IPS-NIHi7 (cell line): Measurements from ENCODE around the gene POLR2F.
"Not testable (repeated sequence)": the region's sequence is repeated elsewhere in the genome, so short reads cannot be mapped to it uniquely, and the experiment has no call there.

Source experiments
- DNase-seq: peaks from one replicate; pipeline ENCODE4 v3.0.0; 2012; ENCODE audit warnings: mixed read lengths; ENCODE audit errors: extremely low spot score

The POLR2F gene

DNA sequence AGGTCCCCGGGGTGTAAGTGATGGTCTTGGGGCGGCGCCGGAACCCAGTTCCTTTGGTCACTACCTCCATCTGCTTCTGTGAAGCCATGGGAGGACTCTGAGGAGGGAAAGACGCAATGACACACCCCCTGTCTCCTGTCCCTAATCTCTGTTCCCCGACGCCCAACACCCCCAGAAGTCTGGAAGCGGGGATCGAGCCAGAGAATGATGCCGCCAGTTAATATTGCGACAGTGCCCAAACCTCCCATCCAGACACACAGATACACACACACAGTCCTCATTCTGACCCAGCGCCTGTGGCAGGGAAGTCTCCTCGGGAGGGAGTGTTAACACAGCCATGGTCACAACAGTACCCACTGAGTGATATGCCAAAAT lies 450 bp upstream of the POLR2F start:
- no peak for DNase-seq

DNA sequence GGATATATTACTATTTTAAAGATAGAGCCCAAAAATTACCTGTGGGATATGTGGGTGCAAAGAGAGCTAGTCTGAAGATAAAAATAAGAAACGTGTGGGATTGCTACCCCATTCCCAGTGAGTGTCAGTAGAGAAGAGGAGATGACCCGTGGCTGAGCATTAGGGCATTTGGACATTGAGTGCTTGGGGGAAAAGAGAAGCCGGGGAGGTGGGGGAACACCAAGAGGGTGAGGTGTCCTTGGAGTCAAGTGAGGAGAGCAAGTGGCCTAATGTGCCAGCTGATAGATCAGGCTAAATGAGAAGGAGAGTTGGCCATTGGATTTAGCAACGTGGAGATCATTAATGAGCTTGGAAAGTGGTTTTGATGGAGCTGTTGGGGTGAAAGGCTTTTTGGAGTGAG lies 1.2 kb downstream of the POLR2F start:
- DNase-seq, result no peak

DNA sequence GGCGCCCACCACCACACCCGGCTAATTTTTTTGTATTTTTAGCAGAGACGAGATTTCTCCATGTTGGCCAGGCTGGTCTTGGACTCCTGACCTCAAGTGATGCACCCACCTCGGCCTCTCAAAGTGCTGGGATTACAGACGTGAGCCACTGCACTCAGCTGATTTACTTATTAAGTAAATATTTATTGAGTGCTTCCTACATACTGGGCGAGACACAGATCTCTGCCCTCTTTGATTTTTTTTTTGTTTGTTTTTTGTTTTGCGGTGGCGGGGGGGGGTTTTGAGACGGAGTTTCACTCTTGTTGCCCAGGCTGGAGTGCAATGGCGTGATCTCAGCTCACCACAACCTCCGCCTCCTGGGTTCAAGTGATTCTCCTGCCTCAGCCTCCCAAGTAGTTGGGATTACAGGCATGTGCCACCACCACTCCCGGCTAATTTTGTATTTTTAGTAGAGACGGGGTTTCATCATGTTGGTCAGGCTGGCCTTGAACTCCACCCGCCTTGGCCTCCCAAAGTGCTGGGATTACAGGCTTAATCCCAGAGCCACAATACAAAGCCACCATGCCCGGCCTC lies 2.4 kb downstream of the POLR2F start:
- DNase-seq, result not testable (repeated sequence)

DNA sequence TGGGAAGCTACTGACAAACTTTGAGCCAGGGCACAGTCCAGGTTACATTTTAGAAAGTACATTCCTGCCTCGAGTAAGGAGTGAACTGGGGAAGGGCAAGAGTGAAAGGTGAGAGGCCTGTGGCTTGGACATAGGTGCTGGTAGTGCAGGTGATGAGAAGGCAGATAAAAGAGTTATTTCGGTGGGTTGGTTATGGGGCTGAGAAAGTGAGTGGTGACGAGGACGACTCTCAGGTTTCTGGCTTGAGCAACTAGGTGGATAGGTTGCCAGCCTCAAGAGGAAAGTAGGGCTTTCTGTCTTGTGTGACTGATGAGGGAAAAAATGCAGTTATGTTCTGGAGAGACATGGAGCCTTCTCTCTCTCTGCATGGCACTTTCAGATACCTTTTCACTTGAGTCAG lies 3.7 kb downstream of the POLR2F start:
- no peak for DNase-seq

DNA sequence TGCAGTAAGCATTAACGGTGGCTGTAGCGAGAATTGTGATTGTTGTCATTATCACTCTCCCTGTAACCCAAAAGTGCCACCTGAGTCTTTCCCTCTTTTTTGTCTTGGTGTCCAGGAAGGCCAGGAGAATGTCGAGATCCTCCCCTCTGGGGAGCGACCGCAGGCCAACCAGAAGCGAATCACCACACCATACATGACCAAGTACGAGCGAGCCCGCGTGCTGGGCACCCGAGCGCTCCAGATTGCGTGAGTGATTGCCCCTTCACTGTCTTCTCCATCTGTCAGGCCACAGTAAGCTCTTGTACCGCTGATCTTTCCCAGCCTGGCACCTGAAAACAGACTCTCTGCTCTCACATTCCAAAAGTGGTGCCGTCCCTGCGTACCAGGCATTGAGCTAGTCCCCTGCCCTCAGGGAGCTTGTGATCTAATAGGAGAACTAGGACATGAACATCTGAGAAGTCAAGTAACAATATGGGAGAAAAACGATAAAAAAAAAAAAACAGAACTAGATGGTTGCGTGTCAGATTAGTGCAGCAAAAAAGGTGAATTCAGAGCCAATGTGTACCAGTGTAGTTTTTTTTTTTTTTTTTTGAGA lies 5.8 kb downstream of the POLR2F start:
- DNase-seq, result no peak

DNA sequence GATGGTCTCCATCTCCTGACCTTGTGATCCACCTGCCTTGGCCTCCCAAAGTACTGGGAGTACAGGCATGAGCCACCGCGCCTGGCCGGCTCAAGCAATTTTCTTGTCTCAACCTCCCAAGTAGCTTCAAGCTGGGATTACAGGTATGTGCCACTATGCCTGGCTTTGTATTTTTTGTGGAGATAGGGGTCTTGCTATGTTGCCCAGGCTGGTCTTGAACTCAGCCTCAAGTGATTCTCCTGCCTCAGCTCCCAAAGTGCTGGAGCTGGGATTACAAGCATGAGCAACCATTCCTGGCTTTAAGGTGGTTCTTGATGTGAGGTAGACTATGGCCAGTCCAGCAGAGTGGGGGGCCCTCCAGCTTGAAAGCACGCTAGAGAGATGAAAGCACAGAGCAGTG lies 7.6 kb downstream of the POLR2F start:
- DNase-seq, result no peak

DNA sequence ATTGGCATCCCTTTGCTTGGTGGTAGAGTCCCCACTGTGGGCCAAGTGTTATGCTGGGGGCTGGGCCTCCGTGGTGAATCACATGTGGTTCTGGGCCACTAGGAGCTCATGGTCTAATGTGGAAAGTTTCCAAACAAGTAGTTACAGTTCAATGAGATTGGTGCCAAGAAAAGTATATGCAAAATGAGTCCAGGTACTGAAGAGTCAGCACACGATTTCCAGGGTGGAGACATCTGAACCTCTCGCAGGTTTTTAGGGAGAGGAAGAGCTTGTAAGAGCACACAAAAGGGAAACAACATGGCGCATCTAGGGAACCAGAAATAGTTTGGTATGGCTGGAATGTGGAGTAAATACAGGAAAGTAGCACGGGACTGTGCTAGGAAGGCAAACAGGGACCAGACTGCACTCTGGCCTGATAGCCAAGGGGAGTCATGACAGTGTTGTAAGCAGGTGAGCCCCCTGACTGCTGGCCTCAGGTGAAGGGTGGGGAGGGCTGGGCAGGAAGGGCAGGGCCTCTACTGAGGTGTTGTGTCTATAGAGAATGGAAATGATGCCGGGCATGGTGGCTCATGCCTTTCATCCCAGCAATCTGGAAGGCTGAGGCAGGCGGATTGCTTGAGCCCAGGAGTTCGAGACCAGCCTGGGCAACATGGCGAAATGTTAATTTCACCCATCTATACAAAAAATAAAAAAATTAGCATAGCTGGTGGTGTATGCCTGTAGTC lies 12.6 kb downstream of the POLR2F start:
- no peak for DNase-seq

DNA sequence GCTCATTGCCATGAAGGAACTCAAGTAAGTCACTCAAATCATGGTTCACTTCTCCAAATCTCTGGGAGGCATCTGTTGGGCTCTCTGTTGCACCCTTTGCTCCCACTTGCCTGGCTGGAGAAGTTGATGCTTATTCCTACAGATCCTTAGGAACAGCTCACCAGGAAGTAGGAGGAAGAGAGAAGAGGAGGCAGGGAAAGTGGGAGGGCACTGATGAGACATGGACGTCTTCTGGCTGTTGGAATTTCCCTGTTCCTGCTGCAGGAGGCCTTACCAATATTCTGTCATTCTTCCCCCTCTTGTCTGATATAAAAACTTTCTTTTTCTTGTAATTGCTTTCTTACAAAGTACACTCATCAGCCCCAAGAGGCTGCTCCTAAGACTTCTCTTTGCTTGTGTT lies 13.6 kb downstream of the POLR2F start:
- DNase-seq, result no peak

DNA sequence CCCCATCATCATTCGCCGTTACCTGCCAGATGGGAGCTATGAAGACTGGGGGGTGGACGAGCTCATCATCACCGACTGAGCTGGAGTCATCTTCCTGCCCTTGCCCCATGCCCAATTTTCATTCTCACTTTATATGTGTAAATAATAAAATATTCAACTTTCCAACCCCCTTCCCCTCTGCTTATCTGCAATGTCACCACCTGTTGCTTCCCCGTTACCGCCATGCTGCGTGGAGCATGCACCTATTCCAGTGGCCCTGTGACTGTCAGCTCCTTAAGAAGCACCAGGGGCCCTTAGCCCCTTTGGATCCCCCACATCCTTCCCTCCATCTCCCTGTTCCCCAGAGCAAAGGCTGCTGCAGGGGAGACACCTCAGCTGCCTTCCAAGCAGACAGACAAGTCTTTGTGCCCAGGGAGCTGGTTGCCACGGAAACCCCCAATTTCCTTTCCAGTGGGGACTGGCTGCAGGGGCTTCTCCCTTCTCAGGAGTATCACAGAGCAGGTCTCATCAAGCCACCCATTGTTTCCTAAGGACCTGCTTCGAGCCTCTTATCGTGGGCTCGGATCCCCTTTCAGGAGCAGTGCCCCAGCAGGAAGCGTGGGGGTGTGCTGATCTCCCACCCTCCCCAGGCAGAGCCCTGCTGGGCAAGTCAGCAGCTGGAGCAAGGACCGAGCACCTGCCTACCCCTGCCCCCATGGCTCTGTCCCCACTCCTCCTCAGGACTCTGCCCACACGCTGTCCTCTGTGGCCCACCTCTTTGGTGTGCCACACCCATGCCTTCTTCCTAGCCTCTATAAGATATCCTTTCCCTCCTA lies 14.3 kb downstream of the POLR2F start:
- DNase-seq, result no peak

DNA sequence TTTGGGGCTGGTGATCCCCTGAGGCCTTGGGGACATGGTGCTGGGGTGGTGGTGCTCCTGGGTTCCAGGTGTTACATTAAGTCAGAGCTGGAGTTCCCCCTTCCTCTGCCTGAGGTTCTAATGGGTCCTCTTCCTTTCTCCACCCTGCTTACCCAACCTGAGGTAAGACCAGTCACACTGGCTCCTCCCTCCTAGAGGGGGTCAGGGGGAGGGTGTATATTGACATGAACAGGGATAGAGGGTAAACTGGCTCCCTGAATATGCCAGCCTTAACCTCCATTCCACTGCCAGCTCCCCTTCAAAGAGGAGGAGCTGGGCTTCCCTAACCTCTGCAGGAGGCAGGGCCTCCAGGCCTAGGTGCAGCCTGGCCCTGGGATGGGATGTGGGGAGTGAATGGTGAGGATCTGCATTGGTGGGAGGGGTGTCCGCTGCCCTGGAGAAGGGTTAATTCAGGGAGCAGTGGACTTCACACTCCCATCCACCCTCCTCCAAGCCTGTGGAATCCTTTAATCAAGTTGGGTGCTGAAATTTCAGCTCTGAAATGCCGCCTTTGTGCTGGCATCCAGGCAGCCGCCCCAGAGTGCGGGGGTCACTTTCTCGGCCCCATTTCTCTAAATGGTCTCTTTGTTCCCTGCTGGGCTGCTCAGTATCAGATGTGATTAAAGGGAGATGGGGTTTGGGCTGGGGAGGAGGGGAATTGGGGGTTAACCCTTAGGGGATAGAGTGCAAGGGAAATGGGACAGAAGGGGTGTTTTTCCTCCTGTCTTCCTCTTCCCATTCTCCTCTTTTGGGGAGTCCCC lies 15.2 kb downstream of the POLR2F start:
- no peak for DNase-seq

DNA sequence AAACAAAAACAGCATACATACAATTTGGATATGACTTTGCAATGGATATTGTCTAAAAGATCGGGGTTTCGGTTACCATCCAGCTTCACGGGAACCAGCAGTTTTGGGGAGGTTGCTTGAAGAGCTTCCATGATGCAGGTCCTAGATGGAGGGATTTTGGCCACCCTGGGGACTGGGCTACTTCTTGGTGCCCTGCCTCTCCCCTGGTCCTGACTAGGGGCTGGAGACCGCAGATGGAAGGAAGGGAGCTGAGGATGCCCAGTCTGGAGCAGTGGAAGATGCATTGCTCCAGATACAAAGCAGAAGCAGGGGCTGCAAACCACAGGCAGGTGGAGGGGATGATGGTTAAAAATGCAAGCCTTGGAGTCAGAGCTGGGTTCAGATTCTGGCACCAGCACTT lies 17.4 kb downstream of the POLR2F start:
- no peak for DNase-seq

DNA sequence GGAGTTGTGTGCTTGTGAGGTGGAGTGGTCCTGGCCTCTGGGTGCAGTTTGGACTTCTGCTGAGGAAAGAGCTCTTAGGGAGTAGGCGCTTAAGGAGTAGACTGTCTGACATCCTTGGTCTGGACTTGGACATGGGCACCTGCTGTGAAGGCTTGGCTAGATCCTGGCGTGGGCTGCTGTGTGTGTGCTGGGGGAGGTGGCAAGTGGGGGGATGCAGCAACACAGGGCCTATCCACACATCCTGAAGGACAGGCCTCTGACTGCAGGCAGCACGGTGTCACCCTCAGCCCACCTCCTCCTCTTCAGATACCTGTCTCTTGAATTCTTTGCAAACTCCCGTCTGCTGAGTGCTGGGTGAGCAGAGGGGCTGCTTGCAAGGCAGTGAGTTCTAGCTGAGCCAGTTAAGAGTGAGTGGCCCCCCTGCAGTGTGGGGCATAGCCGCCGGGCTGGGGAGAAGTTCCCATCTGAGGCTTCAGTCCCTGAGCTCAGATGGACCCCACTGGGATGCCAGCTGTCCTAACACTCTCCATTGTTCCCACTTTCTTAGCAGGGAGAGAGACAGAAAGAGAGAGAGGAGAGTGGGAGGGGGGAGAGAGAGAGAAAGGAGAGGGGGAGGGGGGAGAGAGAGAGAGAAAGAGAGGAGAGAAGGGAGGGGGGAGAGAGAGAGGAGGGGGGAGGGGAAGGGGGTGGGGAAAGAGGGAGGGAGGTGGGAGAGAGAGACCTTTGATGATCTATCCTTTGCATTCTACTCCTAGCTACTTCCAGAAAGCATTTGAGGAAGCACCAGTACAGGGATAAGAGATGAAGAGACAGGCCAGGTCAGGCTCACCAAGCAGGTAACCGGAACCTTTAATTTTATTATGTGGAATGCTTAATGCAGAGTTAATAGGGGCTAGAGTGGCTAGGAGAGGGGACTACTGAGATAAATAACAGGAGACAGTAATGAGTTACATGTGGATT lies 18.3 kb downstream of the POLR2F start:
- DNase-seq, result peak; percentile 58

DNA sequence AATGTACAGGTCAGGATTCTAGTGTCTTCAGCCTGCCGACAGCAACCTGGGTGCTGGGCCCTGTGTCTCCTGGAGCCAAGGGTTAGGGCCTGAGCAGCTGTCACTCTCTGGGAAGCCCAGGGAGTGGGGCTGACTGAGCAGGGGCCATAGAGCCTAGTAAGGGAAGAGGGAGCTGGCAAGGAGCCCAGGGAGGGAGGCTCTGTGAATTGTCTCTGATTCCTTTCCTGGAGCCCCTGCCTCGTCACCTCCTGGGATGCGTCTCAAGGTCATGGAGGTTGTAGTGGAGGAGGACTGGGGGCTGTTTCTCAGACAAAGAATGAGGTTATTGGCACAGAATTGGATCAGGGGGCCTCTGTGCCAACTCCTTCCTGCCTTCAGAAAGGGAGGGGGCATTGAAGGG lies 19.0 kb downstream of the POLR2F start:
- no peak for DNase-seq

DNA sequence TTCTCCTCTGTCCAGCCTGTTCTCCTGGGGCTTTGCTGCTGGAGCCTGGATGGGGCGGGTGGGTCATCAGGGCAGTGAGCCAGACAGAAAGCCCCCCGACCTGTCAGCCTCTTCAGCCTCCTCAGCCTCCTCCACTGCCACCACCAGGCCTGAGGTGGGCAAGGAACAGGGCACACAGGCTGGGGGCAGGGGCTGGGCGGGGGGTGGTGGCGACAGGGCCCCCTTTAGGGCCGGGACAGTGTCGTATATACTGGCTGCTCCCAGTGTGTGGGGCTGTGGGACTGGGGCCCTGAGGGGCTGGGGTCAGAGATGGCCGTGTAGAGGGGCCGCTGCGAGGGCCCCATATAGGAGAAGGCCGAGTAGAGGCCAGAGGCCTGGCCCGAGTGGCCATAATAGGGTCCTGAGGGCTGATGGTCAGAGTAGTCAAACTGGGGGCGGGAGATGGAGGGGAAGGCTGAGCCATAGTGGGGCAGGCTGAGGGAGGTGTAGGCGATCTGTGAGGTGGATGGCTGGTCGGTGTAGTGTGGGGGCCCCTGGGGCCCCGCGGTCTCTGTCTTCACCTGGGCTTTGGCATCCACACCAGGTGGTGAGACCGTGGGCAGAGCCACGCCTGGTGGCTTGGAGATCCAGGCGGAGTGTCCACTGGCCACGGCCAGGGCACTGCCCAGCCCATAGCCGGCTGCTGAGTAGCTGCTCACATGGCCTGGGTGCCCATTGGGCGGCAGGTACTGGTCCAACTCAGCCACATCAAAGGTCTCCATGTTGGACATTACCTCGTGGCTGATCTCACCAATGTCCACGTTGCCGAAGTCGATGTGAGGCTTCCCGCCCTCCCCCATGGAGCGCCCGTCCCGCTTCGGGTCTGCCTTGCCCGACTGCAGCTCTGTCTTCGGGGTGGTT lies 20.0 kb downstream of the POLR2F start:
- no peak for DNase-seq

DNA sequence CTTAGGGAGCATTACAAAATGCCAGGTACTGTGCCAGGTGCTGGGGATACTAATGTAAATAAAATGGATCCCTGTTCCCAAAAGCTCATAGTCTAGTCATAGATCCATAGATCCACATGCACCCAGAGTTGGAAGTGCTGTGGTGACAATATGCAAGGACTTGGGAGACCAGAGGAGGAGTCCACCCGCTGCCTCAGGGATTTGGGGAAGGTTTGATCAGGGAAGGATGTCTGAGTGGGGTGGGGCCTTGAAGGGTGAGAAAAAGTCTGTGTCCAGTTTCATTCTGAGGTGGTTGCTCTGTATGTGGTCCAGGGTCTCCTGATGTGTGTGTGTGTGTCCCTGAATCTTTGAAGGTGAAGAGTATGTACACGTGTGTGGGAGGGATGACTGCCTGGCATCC lies 21.7 kb downstream of the POLR2F start:
- DNase-seq, result no peak

DNA sequence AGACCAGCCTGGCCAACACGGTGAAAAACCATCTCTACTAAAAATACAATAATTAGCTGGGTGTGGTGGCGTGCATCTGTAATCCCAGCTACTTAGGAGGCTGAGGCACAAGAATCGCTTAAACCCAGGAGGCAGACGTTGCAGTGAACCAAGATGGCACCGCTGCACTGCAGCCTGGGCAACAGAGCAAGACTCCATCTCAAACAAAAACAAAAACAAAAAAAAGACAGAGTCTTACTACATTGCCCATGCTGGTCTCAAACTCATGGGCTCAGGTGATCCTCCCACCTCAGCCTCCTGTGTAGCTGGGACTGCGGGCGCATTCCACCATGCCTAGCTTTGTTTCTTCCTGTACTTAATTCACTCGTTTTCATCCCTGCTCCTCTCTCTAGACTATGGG lies 22.5 kb downstream of the POLR2F start:
- not testable (repeated sequence) for DNase-seq

DNA sequence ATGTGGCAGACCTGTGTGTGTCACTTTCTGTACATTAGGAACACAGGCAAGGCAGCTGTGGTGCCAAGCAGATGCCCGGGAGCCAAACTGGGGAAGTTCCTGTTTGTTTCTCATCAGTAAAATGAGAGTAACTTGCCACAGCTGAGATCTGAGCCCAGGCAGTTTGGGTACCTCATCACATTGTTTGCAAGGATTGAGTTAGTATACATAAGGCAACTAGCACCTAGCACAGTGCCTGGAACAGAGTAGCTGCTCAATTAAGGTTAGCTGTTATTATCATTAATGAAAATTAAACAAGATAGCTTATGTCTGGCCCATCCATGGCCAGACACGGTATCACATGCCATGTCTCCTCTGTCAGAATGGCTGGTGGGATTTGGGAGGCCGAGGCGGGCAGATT lies 23.0 kb downstream of the POLR2F start:
- no peak for DNase-seq

DNA sequence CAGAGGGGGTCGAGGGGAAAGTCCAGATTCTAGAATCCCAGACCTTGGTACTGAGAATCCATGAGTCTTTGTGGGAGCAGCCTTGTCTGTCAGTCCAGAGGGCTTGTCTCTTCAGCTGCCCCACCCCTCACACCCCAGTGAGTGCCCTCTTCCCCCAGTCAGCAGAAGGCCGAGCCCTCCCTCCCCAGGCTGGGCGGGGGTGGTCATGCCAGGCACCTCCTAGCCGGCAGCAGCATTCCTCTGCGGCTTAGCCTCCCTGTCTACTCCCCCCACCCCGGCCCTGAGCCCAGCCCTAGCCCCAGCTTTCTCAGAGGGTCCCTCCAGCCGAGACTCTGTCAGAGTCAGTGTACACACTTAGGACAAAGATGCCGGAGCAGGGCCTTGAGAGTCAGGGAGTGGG lies 26.3 kb downstream of the POLR2F start:
- no peak for DNase-seq

DNA sequence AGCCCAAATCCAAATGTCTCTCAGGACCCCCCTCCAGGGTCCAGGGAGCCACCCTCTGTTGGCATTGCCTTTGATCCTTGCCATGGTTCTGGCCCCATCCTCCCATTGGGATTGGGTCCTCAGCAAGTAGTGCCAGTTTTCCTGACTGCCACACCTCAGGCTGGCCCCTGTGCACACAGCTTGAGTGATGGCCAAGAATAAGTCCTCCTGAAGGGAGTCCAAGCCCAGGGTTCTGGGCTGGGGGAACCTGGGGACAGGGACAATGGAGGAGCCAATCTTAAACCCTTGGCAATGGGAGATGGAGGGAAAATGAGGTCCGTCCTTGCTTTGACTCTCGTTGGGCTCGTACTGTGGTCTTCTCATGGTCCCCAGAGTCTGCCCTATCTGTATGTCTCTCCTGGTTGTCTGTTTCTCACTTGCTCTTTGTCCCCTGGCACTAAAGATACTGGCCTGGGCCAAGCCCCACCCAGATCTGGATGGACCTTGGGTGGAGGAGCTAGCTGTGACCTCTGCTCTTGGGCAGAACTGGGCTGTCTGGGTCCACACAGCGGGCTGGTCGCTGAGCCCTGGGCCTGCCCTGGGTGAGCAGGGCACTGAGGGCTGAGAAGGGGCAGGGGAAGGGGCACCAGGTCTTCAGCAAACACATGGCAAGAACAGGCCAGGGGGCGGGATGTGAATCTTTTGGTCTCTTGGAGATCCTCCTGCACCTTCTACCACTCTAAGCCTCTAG lies 27.9 kb downstream of the POLR2F start:
- no peak for DNase-seq
